A673 (cell line): ENCODE results near the gene ZBTB22. TPM values are rescaled to one million over a fixed set of nuclear protein-coding genes. Genes with fewer than 3 reads are reported as not detected.

Experiments
- BruUV-seq: library from RNA; stranded (reverse); fragments of 400-500 nt; replicated peaks from 2 replicates; lab custom pipeline; 2021; lab: Mats Ljungman, UMichigan
- CTCF ChIA-PET: fragments of 300-600 bp; sonication (Branson Sonifier 250); formaldehyde crosslinking; loops from one replicate; lab custom pipeline; 2022; ENCODE audit warnings: antibody characterized with exemption; lab: Charles Lee
- POLR2A ChIA-PET: fragments of 300-600 bp; sonication (Branson Sonifier 250); formaldehyde crosslinking; loops from one replicate; lab custom pipeline; 2022; ENCODE audit warnings: antibody characterized with exemption; ENCODE audit not compliant: low non-redundant PET; lab: Charles Lee
- DNase-seq: peaks from one replicate; pipeline ENCODE4 v3.0.0-alpha.2; 2015; ENCODE audit warnings: low spot score
- H3K27ac ChIP-seq: fragments of 200-600 bp; sonication (generic); 2 replicates; pipeline ENCODE4 v1.5.1; 2016; ENCODE audit warnings: mixed run types, low read depth, mild to moderate bottlenecking, mixed read lengths, antibody characterized with exemption, low read length; ENCODE audit not compliant: poor library complexity, severe bottlenecking
- H3K27me3 ChIP-seq: fragments of 200-600 bp; sonication (generic); replicated peaks from 2 replicates; pipeline ENCODE4 v1.6.1; 2017; ENCODE audit warnings: mixed run types, low read depth, mild to moderate bottlenecking, mixed read lengths, antibody characterized with exemption, low read length; ENCODE audit not compliant: insufficient read depth, poor library complexity
- H3K36me3 ChIP-seq: fragments of 200-600 bp; sonication (generic); 2 replicates; pipeline ENCODE4 v1.6.1; 2016; ENCODE audit warnings: mixed run types, mild to moderate bottlenecking, mixed read lengths, antibody characterized with exemption, low read length; ENCODE audit not compliant: insufficient read depth, poor library complexity, severe bottlenecking
- H3K4me1 ChIP-seq: fragments of 200-600 bp; sonication (generic); 2 replicates; pipeline ENCODE4 v1.6.1; 2017; ENCODE audit warnings: mixed run types, mild to moderate bottlenecking, mixed read lengths, antibody characterized with exemption, low read length; ENCODE audit not compliant: insufficient read depth, poor library complexity, severe bottlenecking
- H3K4me3 ChIP-seq: fragments of 200-600 bp; sonication (generic); 2 replicates; pipeline ENCODE4 v1.5.1; 2016; ENCODE audit warnings: low read depth, mixed run types, mild to moderate bottlenecking, mixed read lengths, low read length; ENCODE audit not compliant: poor library complexity, severe bottlenecking
- H3K9me3 ChIP-seq: fragments of 200-600 bp; sonication (generic); 2 replicates; pipeline ENCODE4 v1.6.1; 2016; ENCODE audit warnings: mixed run types, low read depth, mild to moderate bottlenecking, mixed read lengths, antibody characterized with exemption, low read length; ENCODE audit not compliant: poor library complexity, severe bottlenecking
- EZH2 ChIP-seq: fragments of 200-600 bp; sonication (generic); IDR thresholded peaks from 2 replicates; pipeline ENCODE4 v1.6.1; 2017; ENCODE audit warnings: borderline replicate concordance, low read depth, mild to moderate bottlenecking, mixed read lengths, antibody characterized with exemption, low read length; ENCODE audit not compliant: poor library complexity, severe bottlenecking
- intact Hi-C: fragments of 100-400 bp; cut with micrococcal nuclease; formaldehyde crosslinking; loops from one replicate; pipeline ENCODE4 v1.10.0; 2022; ENCODE audit not compliant: unreplicated experiment
- total RNA-seq: library from RNA; stranded (reverse); gene quantifications from 2 replicates; pipeline ENCODE4 v1.2.3, GENCODE V29; 2021
- TF ChIP-seq, protein P1 (sequence below): fragments of 300-800, 200-600 bp; sonication (generic); conservative IDR thresholded peaks from 2 replicates; pipeline ENCODE4 v1.5.1; 2017; ENCODE audit warnings: low read depth, mild to moderate bottlenecking, antibody characterized with exemption, low read length, moderate library complexity, mixed read lengths

Gene ZBTB22
- total RNA-seq, 1 experiment from 2014 or later, result 11.3 TPM

DNA sequence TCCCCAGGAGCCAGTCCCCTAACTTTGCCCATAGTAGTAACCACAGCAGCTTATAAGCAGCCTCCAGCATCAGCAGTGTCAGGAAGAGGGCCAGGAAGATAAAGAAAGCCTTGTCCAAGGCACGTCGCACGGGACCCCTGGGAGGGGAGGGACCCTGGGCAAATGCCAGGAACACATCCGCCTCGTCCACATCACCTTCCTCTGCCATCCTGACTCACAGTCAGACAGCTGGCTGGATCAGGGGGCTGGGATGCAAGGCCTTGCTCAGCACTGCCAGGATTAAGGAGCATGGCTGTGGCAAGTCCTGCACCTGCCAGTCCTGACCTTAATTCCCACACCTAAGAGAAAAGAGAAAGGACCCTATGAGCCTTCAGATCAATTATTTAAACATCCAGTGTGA lies 11.5 kb upstream of the ZBTB22 start:
- Histone ChIP-seq H3K36me3 (no peaks in the 10 kb centered on the region), H3K4me1 (peaks cover 4% of the 10 kb centered on the region), H3K27me3 (no peaks in the 10 kb centered on the region), H3K27ac (no peak overlapping the region), H3K9me3 (no peaks in the 10 kb centered on the region), H3K4me3 (no peak overlapping the region)
- intact Hi-C loops, result no loop called here
- CTCF ChIA-PET, result no interaction called here
- DNase-seq, result no peak
- POLR2A ChIA-PET, result no interaction called here
- no peak for TF ChIP-seq EZH2
- TF ChIP-seq, protein P1, sequence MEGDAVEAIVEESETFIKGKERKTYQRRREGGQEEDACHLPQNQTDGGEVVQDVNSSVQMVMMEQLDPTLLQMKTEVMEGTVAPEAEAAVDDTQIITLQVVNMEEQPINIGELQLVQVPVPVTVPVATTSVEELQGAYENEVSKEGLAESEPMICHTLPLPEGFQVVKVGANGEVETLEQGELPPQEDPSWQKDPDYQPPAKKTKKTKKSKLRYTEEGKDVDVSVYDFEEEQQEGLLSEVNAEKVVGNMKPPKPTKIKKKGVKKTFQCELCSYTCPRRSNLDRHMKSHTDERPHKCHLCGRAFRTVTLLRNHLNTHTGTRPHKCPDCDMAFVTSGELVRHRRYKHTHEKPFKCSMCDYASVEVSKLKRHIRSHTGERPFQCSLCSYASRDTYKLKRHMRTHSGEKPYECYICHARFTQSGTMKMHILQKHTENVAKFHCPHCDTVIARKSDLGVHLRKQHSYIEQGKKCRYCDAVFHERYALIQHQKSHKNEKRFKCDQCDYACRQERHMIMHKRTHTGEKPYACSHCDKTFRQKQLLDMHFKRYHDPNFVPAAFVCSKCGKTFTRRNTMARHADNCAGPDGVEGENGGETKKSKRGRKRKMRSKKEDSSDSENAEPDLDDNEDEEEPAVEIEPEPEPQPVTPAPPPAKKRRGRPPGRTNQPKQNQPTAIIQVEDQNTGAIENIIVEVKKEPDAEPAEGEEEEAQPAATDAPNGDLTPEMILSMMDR, result no peak
- BruUV-seq, result no TSS peak

DNA sequence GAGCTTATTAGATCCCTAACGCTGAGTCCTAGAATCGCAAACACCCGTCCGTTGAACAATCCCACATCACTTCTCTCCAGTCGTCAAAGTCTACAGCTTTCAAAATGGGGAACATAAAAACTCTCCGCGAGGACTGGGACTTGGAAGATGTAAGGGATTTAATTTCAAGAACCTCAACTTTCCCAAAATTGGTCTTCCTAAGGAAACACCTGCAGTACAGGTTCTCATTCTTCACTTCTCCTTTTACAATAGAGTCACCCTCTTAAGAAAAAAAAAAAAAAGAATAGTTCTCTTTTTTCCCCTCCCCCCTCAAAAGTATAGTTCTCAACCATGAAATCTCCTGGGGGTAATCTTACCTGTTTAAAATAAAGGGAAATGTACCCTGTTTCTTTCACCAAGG lies 6.6 kb upstream of the ZBTB22 start:
- H3K27me3 ChIP-seq, result no peaks in the 10 kb centered on the region
- ChIA-PET POLR2A (no interaction called here), CTCF (no interaction called here)
- peak overlapping the region; percentile 78 for H3K4me3 ChIP-seq
- H3K9me3 ChIP-seq, result no peaks in the 10 kb centered on the region
- TF ChIP-seq, protein P1, result no peak
- no peak for TF ChIP-seq EZH2
- BruUV-seq, result no TSS peak
- DNase-seq, result no peak
- peaks cover 26% of the 10 kb centered on the region for H3K36me3 ChIP-seq
- intact Hi-C loops, result no loop called here
- peak overlapping the region; percentile 83 for H3K27ac ChIP-seq
- H3K4me1 ChIP-seq, result peaks cover 24% of the 10 kb centered on the region

DNA sequence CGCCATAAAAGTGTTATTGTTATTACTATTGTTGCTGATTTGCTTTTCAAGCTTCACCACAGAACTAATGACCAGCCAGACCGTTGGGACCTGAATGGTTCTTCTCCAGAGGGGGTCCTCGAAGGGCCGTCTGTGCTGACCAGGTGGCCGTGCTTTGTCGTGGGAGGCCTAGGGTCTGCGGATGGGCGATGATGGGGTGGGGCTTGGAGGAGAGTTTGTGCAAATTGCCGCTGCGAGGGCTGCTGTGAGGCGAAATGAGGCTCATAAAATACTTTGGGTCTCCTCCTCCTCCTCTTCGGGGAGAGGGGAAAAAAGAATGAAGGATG lies 6.0 kb upstream of the ZBTB22 start:
- H3K27ac ChIP-seq, result peak overlapping the region; percentile 83
- CTCF ChIA-PET, result no interaction called here
- no peak for DNase-seq
- H3K4me3 ChIP-seq, result peak overlapping the region; percentile 78
- POLR2A ChIA-PET, result no interaction called here
- H3K4me1 ChIP-seq, result peaks cover 28% of the 10 kb centered on the region
- BruUV-seq, result no TSS peak
- no peaks in the 10 kb centered on the region for H3K27me3 ChIP-seq
- intact Hi-C loops, result no loop called here
- no peak for TF ChIP-seq EZH2
- TF ChIP-seq, protein P1, result no peak
- no peaks in the 10 kb centered on the region for H3K9me3 ChIP-seq
- H3K36me3 ChIP-seq, result peaks cover 31% of the 10 kb centered on the region
